Measurements from ENCODE around the gene ZBED3.

GRCh38 chr5:77103457-77103856, 16.4 kb upstream of the ZBED3 start:
- TF ChIP-seq POLR2A (IDR thresholded peaks at IDR 0.05; ENCODE audit: low read length) = no peak
- TF ChIP-seq GATA1 (IDR thresholded peaks at IDR 0.05; ENCODE audit: low read depth, low read length) = no peak
